ACC112 (cell line): ENCODE data around the gene SDR9C7.

Experiments
- H2AFZ ChIP-seq: fragments of 200-600 bp; sonication (generic); one replicate; pipeline ENCODE4 v1.6.0; 2017; ENCODE audit warnings: antibody characterized with exemption, low read length; ENCODE audit not compliant: unreplicated experiment
- H3K27ac ChIP-seq: fragments of 200-600 bp; sonication (generic); 2 replicates; pipeline ENCODE4 v1.5.1; 2014; ENCODE audit warnings: low read depth, mild to moderate bottlenecking, antibody characterized with exemption, low read length, moderate library complexity
- H3K27me3 ChIP-seq: fragments of 200-600 bp; sonication (generic); 2 replicates; pipeline ENCODE4 v1.6.1; 2014; ENCODE audit warnings: mild to moderate bottlenecking, antibody characterized with exemption, low read length, moderate library complexity, mixed read lengths; ENCODE audit not compliant: insufficient read depth
- H3K36me3 ChIP-seq: fragments of 200-600 bp; sonication (generic); 2 replicates; pipeline ENCODE4 v1.6.1; 2016; ENCODE audit warnings: mild to moderate bottlenecking, antibody characterized with exemption, low read length, moderate library complexity, mixed read lengths; ENCODE audit not compliant: insufficient read depth
- H3K4me1 ChIP-seq: fragments of 200-600 bp; sonication (generic); one replicate; pipeline ENCODE4 v1.6.1; 2016; ENCODE audit warnings: low read length, mixed read lengths; ENCODE audit not compliant: insufficient read depth, unreplicated experiment, control insufficient read depth
- H3K4me3 ChIP-seq: fragments of 200-600 bp; sonication (generic); 2 replicates; pipeline ENCODE4 v1.5.1; 2014; ENCODE audit warnings: mild to moderate bottlenecking, low read depth, low read length
- H3K79me2 ChIP-seq: fragments of 200-600 bp; sonication (generic); one replicate; pipeline ENCODE4 v1.6.0; 2016; ENCODE audit warnings: low read length; ENCODE audit not compliant: control insufficient read depth, unreplicated experiment, insufficient read depth

SDR9C7 gene

DNA sequence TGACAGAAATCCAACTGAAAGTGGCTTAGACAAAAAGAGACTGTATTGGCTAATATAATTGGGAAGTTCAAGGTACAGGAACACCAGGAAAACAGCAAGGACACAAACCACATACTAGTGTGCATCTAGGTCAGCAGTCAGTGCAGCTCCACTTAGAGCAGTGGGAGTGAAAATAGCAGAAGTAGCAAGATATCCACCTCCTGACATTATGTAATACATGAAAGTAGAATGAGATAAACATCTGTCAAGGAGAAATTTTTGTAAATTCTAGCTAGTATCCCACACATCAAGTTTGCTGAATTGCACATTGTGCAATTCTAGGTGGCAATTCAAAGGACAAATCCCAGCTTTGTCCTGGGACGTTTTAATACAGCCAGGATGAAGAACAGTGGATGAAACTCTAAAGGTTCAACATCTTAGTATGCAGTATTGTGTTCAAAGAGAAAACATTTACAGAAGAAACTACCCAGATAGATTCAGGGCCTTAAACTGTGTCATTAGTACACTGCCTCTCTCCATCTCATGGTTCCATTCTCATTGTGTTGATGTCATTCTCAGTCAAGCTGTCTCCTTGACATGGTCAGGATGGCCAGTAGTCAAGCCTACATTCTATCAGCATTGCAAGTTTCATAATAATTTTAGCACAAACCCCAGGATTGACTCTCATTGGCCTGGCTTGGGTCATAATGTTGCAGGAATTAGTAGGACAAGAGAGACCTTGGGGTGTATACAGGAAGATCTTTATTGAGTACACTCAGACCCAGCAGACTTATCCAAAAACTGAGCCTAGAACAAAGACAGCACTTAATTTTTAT is 56.8 kb downstream of the SDR9C7 start:
- no peaks in the 10 kb centered on the region for H3K36me3 ChIP-seq

GRCh38 chr12:56874821-56875220 is 59.4 kb downstream of the SDR9C7 start:
- H3K4me1 ChIP-seq = no peaks in the 10 kb centered on the region
- no peak overlapping the region for H3K4me3 ChIP-seq
- H2AFZ ChIP-seq = no peak overlapping the region
- no peaks in the 10 kb centered on the region for H3K79me2 ChIP-seq
- no peaks in the 10 kb centered on the region for H3K36me3 ChIP-seq
- H3K27ac ChIP-seq = no peak overlapping the region
- peaks cover 70% of the 10 kb centered on the region for H3K27me3 ChIP-seq

More for the DNA sequence above, 56.8 kb downstream of the SDR9C7 start:
- Histone ChIP-seq H3K4me1 (no peaks in the 10 kb centered on the region), H3K4me3 (no peak overlapping the region), H3K79me2 (no peaks in the 10 kb centered on the region), H3K27me3 (peaks cover 52% of the 10 kb centered on the region), H3K27ac (no peak overlapping the region), H2AFZ (no peak overlapping the region)

DNA sequence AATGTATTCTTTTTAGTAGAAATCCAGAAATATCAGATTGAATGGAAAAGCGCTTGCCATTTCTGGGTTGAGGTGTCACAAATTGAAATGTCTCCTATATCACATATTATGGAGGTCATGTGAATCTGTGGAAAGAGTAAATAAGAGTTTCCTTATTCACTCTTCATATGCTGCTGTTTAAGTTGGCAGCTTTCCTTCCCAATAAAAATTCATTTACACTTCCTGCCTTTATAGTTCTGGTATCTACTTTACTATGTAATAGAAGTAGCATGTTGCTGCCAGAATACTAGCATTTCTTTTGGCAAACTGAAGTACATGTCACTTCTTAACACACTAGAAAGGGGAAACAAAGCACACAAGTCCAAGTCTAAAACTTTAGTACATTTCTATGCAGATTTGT is 60.8 kb downstream of the SDR9C7 start:
- H3K36me3 ChIP-seq = no peaks in the 10 kb centered on the region
- H3K79me2 ChIP-seq = no peaks in the 10 kb centered on the region

More for the DNA sequence above, 60.8 kb downstream of the SDR9C7 start:
- Histone ChIP-seq H3K27me3 (peaks cover 70% of the 10 kb centered on the region), H3K27ac (no peak overlapping the region), H3K4me1 (no peaks in the 10 kb centered on the region), H3K4me3 (no peak overlapping the region), H2AFZ (no peak overlapping the region)
